Pancreas (tissue), 10 donors: ENCODE results near the gene PACS1. TPM values are rescaled to one million over a fixed set of nuclear protein-coding genes. Genes with fewer than 3 reads are reported as not detected.

Experiments
- ATAC-seq, 4 donors: fragments of 200-7000 bp; cut with Tn5 transposase; one replicate each; pipeline versions ENCODE4 v1.8.0 to v1.9.1; 2020; ENCODE audit warnings: mild to moderate bottlenecking in 4 of 4, moderate library complexity in 4 of 4
- DNase-seq, 6 donors: peaks; one replicate each; pipeline ENCODE4 v3.0.0-alpha.2; 2020
- FAIRE-seq: peaks from 2 replicates; lab custom pipeline; 2012; peaks lifted over from hg19 to GRCh38; lab: Jason Lieb, UNC
- H3K27ac ChIP-seq, 4 donors: fragments of 200-600 bp; sonication (generic); 1 replicate in 3 of 4; 2 replicates in 1 of 4; pipeline versions ENCODE4 v1.5.0 to v1.8.0; 2020
- H3K27me3 ChIP-seq, 4 donors: fragments of 200-600 bp; one replicate each; pipeline ENCODE4 v1.8.0; 2021
- H3K36me3 ChIP-seq, 3 donors: fragments of 200-600 bp; sonication (generic) in 1 of 3; one replicate each; pipeline versions ENCODE4 v1.5.0 to v1.8.0; 2020 to 2021
- H3K4me1 ChIP-seq, 3 donors: fragments of 200-600 bp; one replicate each; pipeline ENCODE4 v1.8.0; 2021
- H3K4me3 ChIP-seq, 4 donors: fragments of 200-600 bp; sonication (generic) in 2 of 4; one replicate each; pipeline versions ENCODE4 v1.5.0 to v1.8.0; 2020 to 2021
- H3K9me3 ChIP-seq, 4 donors: fragments of 200-600 bp; one replicate each; pipeline ENCODE4 v1.8.0; 2021
- WGBS, 2 donors: extraction: QIAGEN DNeasy Blood & Tissue Kit; methylation state at CpG; one replicate each; pipeline ENCODE4 v1.1.7; 2013; 5-methylcytosine and 5-hydroxymethylcytosine counted together
- intact Hi-C, 3 donors: fragments of 100-400 bp; cut with DNase I; formaldehyde crosslinking; loops; one replicate each; pipeline versions ENCODE4 v1.11.1 to v1.14.2; 2022
- polyA plus RNA-seq, 2 donors: library from polyadenylated mRNA; stranded (reverse); fragments of 200-250 nt; gene quantifications; one replicate each; pipeline ENCODE4 v1.2.3, GENCODE V29; 2013
- total RNA-seq, 6 donors: library from RNA; stranded (reverse); fragmentation: NEBNext Ultra II Directional in 4 of 6; extraction: Animal tissue kit (Norgen Biotek cat#: 25700) in 4 of 6; gene quantifications; one replicate each; pipeline versions ENCODE4 v1.2.1 to v1.2.4, GENCODE V29; 2021 to 2023
- TF ChIP-seq, protein P1 (sequence below), 4 donors: fragments of 200-600 bp; sonication (generic) in 3 of 4; IDR thresholded peaks; one replicate each; pipeline versions ENCODE4 v1.5.0 to v1.8.0; 2021; ENCODE audit warnings: antibody characterized with exemption in 4 of 4
- donor health status: healthy with polysubstance abuse.
- donor health status: DM: no; HTN: no; CAD: no; lungs with moderate emphysema.
- donor health status: DM: no; HTN: no; CAD: no.
- donor health status: control.
- donor health status: control.
- donor health status: Bipolar disorder and iron deficiency.
- donor health status: DM: yes; HTN: yes; CAD: no.
- donor health status: DM: no; HTN: no; CAD: no.
- donor health status: DM: no; HTN: no; CAD: no.
- donor health status: DM: yes; HTN: yes; CAD: no.

Gene PACS1
- total and polyA plus RNA-seq, 8 donors = 16.9 to 61.0 (median 27.3) TPM

DNA sequence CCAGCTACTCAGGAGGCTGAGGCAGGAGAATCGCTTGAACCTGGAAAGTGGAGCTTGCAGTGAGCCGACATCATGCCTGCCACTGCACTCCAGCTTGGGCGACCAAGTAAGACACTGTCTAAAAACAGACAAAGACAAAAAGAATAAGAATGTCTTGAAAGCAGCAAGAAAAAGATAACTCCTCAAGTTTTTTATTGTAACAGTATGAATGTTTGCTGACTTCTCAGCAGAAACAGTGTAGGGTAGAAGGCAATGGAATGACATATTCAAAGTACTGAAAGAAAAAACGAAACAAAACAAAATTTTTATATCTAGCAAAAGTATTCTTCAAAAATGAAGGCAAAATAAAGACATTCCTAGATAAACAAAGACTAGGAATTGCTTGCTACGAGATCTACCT lies 76.9 kb downstream of the PACS1 start:
- Histone ChIP-seq H3K27me3 (no peaks in the 10 kb centered on the region), H3K27ac (no peak overlapping the region), H3K36me3 (no peaks in the 10 kb centered on the region), H3K4me1 (peaks cover 7 to 20% (median 10%) of the 10 kb centered on the region in 3 donors), H3K9me3 (no peaks in the 10 kb centered on the region), H3K4me3 (no peak overlapping the region)
- TF ChIP-seq, protein P1, sequence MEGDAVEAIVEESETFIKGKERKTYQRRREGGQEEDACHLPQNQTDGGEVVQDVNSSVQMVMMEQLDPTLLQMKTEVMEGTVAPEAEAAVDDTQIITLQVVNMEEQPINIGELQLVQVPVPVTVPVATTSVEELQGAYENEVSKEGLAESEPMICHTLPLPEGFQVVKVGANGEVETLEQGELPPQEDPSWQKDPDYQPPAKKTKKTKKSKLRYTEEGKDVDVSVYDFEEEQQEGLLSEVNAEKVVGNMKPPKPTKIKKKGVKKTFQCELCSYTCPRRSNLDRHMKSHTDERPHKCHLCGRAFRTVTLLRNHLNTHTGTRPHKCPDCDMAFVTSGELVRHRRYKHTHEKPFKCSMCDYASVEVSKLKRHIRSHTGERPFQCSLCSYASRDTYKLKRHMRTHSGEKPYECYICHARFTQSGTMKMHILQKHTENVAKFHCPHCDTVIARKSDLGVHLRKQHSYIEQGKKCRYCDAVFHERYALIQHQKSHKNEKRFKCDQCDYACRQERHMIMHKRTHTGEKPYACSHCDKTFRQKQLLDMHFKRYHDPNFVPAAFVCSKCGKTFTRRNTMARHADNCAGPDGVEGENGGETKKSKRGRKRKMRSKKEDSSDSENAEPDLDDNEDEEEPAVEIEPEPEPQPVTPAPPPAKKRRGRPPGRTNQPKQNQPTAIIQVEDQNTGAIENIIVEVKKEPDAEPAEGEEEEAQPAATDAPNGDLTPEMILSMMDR (IDR thresholded peaks at IDR 0.05) = no peak
- DNase-seq (no peak), ATAC-seq (no peak), FAIRE-seq (no peak)
- 95 to 99% methylated on average over 5 of the region's 5 CpGs for WGBS, 2 donors
- intact Hi-C loops = no loop called here

DNA sequence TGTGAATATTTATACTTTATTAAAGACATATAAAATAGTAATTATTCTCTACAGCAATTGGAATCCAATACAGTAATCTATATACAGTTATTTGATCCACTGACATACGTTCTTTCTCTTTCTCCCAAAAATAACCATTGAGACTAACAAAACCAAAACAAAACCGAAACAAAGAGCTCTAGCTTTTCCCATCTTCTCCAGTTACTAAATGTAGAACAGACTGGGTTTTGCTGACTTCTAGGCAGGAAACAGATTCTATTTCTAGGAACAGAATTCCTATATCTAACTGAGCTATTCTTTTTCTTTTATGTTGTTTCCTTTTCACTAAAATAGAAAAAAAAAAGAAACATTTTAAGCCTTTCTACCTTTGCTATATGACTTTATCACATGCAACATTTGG lies 80.1 kb downstream of the PACS1 start:
- TF ChIP-seq, protein P1 (IDR thresholded peaks at IDR 0.05) = no peak
- intact Hi-C loops = no loop called here
- FAIRE-seq (no peak), ATAC-seq (no peak), DNase-seq (no peak)
- H3K36me3 ChIP-seq = no peaks in the 10 kb centered on the region
- no peak overlapping the region for H3K4me3 ChIP-seq
- H3K9me3 ChIP-seq = no peaks in the 10 kb centered on the region
- H3K4me1 ChIP-seq = no peaks in the 10 kb centered on the region
- H3K27ac ChIP-seq = no peak overlapping the region
- no peaks in the 10 kb centered on the region for H3K27me3 ChIP-seq
- WGBS, 2 donors = 66 to 67% methylated on average over 2 of the region's 2 CpGs

GRCh38 chr11:66150725-66151124 lies 80.7 kb downstream of the PACS1 start:
- Histone ChIP-seq H3K4me3 (no peak overlapping the region), H3K27ac (no peak overlapping the region), H3K27me3 (no peaks in the 10 kb centered on the region), H3K9me3 (no peaks in the 10 kb centered on the region), H3K36me3 (no peaks in the 10 kb centered on the region), H3K4me1 (no peaks in the 10 kb centered on the region)
- DNase-seq = no peak
- intact Hi-C loops = no loop called here
- no peak for ATAC-seq
- peak; percentile 26 for FAIRE-seq
- TF ChIP-seq, protein P1 (IDR thresholded peaks at IDR 0.05) = no peak

- 88% methylated on average over 4 of the region's 4 CpGs for WGBS, 2 donors
- TF ChIP-seq, protein P1 (IDR thresholded peaks at IDR 0.05) = no peak
- no peak for DNase-seq
- no peaks in the 10 kb centered on the region for H3K4me1 ChIP-seq
- ATAC-seq = no peak
- intact Hi-C loops = no loop called here
- no peak overlapping the region for H3K4me3 ChIP-seq
- H3K27me3 ChIP-seq = no peaks in the 10 kb centered on the region
- no peak for FAIRE-seq
- H3K36me3 ChIP-seq = no peaks in the 10 kb centered on the region
- no peak overlapping the region for H3K27ac ChIP-seq
- no peaks in the 10 kb centered on the region for H3K9me3 ChIP-seq
These were observed 81.2 kb downstream of the PACS1 start for GRCh38 chr11:66151273-66151672.

DNA sequence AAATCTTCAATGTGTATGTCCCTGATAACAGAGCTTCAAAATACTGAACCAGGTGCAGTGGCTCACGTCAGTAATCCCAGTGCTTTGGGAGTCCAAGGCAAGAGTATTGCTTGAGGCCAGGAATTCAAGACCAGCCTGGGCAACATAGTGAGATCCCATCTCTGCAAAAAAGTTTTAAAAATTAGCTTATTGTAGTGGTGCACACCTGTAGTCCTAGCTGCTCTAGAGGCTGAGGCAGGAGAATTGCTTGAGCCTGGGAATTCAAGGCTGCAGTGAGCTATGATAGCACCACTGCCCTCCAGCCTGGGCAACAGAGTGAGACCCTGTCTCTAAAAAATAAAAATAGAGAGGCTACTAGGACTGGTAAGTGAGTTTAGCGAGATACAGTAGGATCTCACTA lies 84.0 kb downstream of the PACS1 start:
- DNase-seq = no peak
- no peak overlapping the region for H3K4me3 ChIP-seq
- TF ChIP-seq, protein P1 (IDR thresholded peaks at IDR 0.05) = no peak
- intact Hi-C loops = no loop called here
- H3K9me3 ChIP-seq = no peaks in the 10 kb centered on the region
- no peak for FAIRE-seq
- ATAC-seq = no peak
- no peaks in the 10 kb centered on the region for H3K36me3 ChIP-seq
- H3K27me3 ChIP-seq = no peaks in the 10 kb centered on the region
- WGBS, 2 donors = 82% methylated on average over 2 of the region's 2 CpGs
- H3K4me1 ChIP-seq = no peaks in the 10 kb centered on the region
- H3K27ac ChIP-seq = no peak overlapping the region
